ENCODE results near the gene PRPF6.

- TF ChIP-seq ZC3H11A (IDR thresholded peaks at IDR 0.05) = no peak
- no peak for TF ChIP-seq PBX3 (IDR thresholded peaks at IDR 0.05)
- no peak for TF ChIP-seq CTCF (IDR thresholded peaks at IDR 0.05)
- no peak for TF ChIP-seq CHD4 (IDR thresholded peaks at IDR 0.05; ENCODE audit: borderline replicate concordance)
- no peak for TF ChIP-seq REST (IDR thresholded peaks at IDR 0.05)
- TF ChIP-seq POLR2A (IDR thresholded peaks at IDR 0.05; ENCODE audit: low read length) = no peak
These were observed 16.5 kb upstream of the PRPF6 start for GRCh38 chr20:63964412-63964811.
